ENCODE results near the gene CPVL. TPM values are rescaled to one million over a fixed set of nuclear protein-coding genes. Genes with fewer than 3 reads are reported as not detected.

Gene CPVL
- total RNA-seq, 4 donors from 2014 or later = 8.0 to 28.5 (median 11.3) TPM

GRCh38 chr7:29046978-29047377 lies 99.4 kb downstream of the CPVL start:
- Histone ChIP-seq H3K4me1 (peaks cover 0 to 9% (median 0%) of the 10 kb centered on the region in 4 donors), H3K27me3 (no peaks in the 10 kb centered on the region), H3K4me3 (no peak overlapping the region), H3K36me3 (no peaks in the 10 kb centered on the region), H3K27ac (replicated peaks in 1 of 4) (no peak overlapping the region), H3K9me3 (no peaks in the 10 kb centered on the region)
- DNase-seq (ENCODE audit: extremely low spot score) = no peak
- intact Hi-C loops (cut with DNase I) = no loop called here
- 92% methylated on average over 2 of the region's 2 CpGs for WGBS
- TF ChIP-seq POLR2AphosphoS5 (IDR thresholded peaks at IDR 0.05) (no peak), POLR2A (IDR thresholded peaks at IDR 0.05; ENCODE audit: low read depth) (no peak), EP300 (IDR thresholded peaks at IDR 0.05) (no peak)
- TF ChIP-seq, protein P1, sequence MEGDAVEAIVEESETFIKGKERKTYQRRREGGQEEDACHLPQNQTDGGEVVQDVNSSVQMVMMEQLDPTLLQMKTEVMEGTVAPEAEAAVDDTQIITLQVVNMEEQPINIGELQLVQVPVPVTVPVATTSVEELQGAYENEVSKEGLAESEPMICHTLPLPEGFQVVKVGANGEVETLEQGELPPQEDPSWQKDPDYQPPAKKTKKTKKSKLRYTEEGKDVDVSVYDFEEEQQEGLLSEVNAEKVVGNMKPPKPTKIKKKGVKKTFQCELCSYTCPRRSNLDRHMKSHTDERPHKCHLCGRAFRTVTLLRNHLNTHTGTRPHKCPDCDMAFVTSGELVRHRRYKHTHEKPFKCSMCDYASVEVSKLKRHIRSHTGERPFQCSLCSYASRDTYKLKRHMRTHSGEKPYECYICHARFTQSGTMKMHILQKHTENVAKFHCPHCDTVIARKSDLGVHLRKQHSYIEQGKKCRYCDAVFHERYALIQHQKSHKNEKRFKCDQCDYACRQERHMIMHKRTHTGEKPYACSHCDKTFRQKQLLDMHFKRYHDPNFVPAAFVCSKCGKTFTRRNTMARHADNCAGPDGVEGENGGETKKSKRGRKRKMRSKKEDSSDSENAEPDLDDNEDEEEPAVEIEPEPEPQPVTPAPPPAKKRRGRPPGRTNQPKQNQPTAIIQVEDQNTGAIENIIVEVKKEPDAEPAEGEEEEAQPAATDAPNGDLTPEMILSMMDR (IDR thresholded peaks at IDR 0.05) = no peak

GRCh38 chr7:29045258-29046086 lies 100.9 kb downstream of the CPVL start:
- intact Hi-C loops (cut with DNase I) = no loop called here
- no peaks in the 10 kb centered on the region for H3K9me3 ChIP-seq
- H3K4me3 ChIP-seq = no peak overlapping the region
- H3K4me1 ChIP-seq = peaks cover 0 to 9% (median 1%) of the 10 kb centered on the region in 4 donors
- DNase-seq (ENCODE audit: extremely low spot score) = no peak
- no peaks in the 10 kb centered on the region for H3K36me3 ChIP-seq
- TF ChIP-seq, protein P1 (IDR thresholded peaks at IDR 0.05) = no peak
- TF ChIP-seq POLR2A (IDR thresholded peaks at IDR 0.05; ENCODE audit: low read depth) (no peak), EP300 (IDR thresholded peaks at IDR 0.05) (no peak), POLR2AphosphoS5 (IDR thresholded peaks at IDR 0.05) (no peak)
- H3K27ac ChIP-seq (replicated peaks in 1 of 4) = no peak overlapping the region
- WGBS = 69% methylated on average over 4 of the region's 4 CpGs
- H3K27me3 ChIP-seq = no peaks in the 10 kb centered on the region

- 52% methylated on average over 5 of the region's 5 CpGs for WGBS
- no peak overlapping the region for H3K27ac ChIP-seq (replicated peaks in 1 of 4)
- H3K27me3 ChIP-seq = no peaks in the 10 kb centered on the region
- H3K4me3 ChIP-seq = no peak overlapping the region
- H3K4me1 ChIP-seq = peaks cover 0 to 19% (median 10%) of the 10 kb centered on the region in 4 donors
- no peaks in the 10 kb centered on the region for H3K9me3 ChIP-seq
- TF ChIP-seq POLR2A (IDR thresholded peaks at IDR 0.05; ENCODE audit: low read depth) = no peak
- no peak for TF ChIP-seq POLR2AphosphoS5 (IDR thresholded peaks at IDR 0.05)
- TF ChIP-seq EP300 (IDR thresholded peaks at IDR 0.05) = no peak
- TF ChIP-seq, protein P1 (IDR thresholded peaks at IDR 0.05) = no peak
- intact Hi-C loops (cut with DNase I) = no loop called here
- no peak for DNase-seq (ENCODE audit: extremely low spot score)
- H3K36me3 ChIP-seq = no peaks in the 10 kb centered on the region
These were observed 101.8 kb downstream of the CPVL start for GRCh38 chr7:29044554-29044953.

GRCh38 chr7:29043576-29043975 lies 102.8 kb downstream of the CPVL start:
- Histone ChIP-seq H3K4me3 (no peak overlapping the region), H3K4me1 (peaks cover 0 to 25% (median 11%) of the 10 kb centered on the region in 4 donors), H3K27ac (replicated peaks in 1 of 4) (no peak overlapping the region), H3K36me3 (no peaks in the 10 kb centered on the region), H3K9me3 (no peaks in the 10 kb centered on the region), H3K27me3 (no peaks in the 10 kb centered on the region)
- intact Hi-C loops (cut with DNase I) = no loop called here
- 83% methylated on average over 5 of the region's 5 CpGs for WGBS
- TF ChIP-seq EP300 (IDR thresholded peaks at IDR 0.05) (no peak), POLR2AphosphoS5 (IDR thresholded peaks at IDR 0.05) (no peak), POLR2A (IDR thresholded peaks at IDR 0.05; ENCODE audit: low read depth) (no peak)
- TF ChIP-seq, protein P1 (IDR thresholded peaks at IDR 0.05) = no peak
- no peak for DNase-seq (ENCODE audit: extremely low spot score)
